PC-9 (cell line): ENCODE data around the gene SIK3. TPM values are rescaled to one million over a fixed set of nuclear protein-coding genes. Genes with fewer than 3 reads are reported as not detected.
A peak's percentile ranks its signal among the peaks of the same experiment; 100 is the strongest.
"Not testable (repeated sequence)": the region's sequence is repeated elsewhere in the genome, so short reads cannot be mapped to it uniquely, and the experiment has no call there.

Source experiments
- BruUV-seq: library from RNA; stranded (reverse); fragments of 400-500 nt; replicated peaks from 2 replicates; lab custom pipeline; 2021; lab: Mats Ljungman, UMichigan
- CTCF ChIA-PET: fragments of 300-600 bp; sonication (Branson Sonifier 250); formaldehyde crosslinking; loops from one replicate; lab custom pipeline; 2022; ENCODE audit warnings: antibody characterized with exemption; lab: Charles Lee
- POLR2A ChIA-PET: fragments of 300-600 bp; sonication (Branson Sonifier 250); formaldehyde crosslinking; loops from one replicate; lab custom pipeline; 2022; ENCODE audit warnings: antibody characterized with exemption; ENCODE audit not compliant: unreplicated experiment; lab: Charles Lee
- DNase-seq, 2 experiments: peaks; one replicate each; pipeline versions ENCODE4 v3.0.0 to v3.0.0-alpha.2; 2015 to 2022; ENCODE audit warnings: mixed read lengths in 1 of 2
- H2AFZ ChIP-seq: fragments of 200-600 bp; sonication (generic); 2 replicates; pipeline ENCODE4 v1.8.1; 2017; ENCODE audit warnings: antibody characterized with exemption
- H3F3A ChIP-seq: fragments of 200-600 bp; sonication (generic); 2 replicates; pipeline ENCODE4 v1.8.1; 2017; ENCODE audit warnings: antibody characterized with exemption, mild to moderate bottlenecking, low read depth; ENCODE audit not compliant: insufficient read depth
- H3K27ac ChIP-seq: fragments of 200-600 bp; sonication (generic); 2 replicates; pipeline ENCODE4 v1.6.1; 2016; ENCODE audit warnings: mixed run types
- H3K27me3 ChIP-seq: fragments of 200-600 bp; sonication (generic); 2 replicates; pipeline ENCODE4 v1.6.1; 2016; ENCODE audit warnings: low read depth, mixed run types; ENCODE audit not compliant: insufficient read depth
- H3K36me3 ChIP-seq: fragments of 200-600 bp; sonication (generic); 2 replicates; pipeline ENCODE4 v1.6.1; 2016; ENCODE audit warnings: low read depth, mixed run types
- H3K4me1 ChIP-seq: fragments of 200-600 bp; sonication (generic); replicated peaks from 2 replicates; pipeline ENCODE4 v1.6.1; 2016; ENCODE audit warnings: mixed run types; ENCODE audit not compliant: insufficient read depth
- H3K4me2 ChIP-seq: fragments of 200-600 bp; sonication (generic); 2 replicates; pipeline ENCODE4 v1.6.1; 2017; ENCODE audit warnings: mixed run types
- H3K4me3 ChIP-seq: fragments of 200-600 bp; sonication (generic); 2 replicates; pipeline ENCODE4 v1.6.1; 2016; ENCODE audit warnings: mixed run types
- H3K79me2 ChIP-seq: fragments of 200-600 bp; sonication (generic); 2 replicates; pipeline ENCODE4 v1.6.1; 2017; ENCODE audit warnings: low read depth, mixed run types
- H3K9me2 ChIP-seq: fragments of 200-600 bp; sonication (generic); 2 replicates; pipeline ENCODE4 v1.8.1; 2017; ENCODE audit warnings: mild to moderate bottlenecking; ENCODE audit not compliant: insufficient read depth
- H3K9me3 ChIP-seq: fragments of 200-600 bp; sonication (generic); 2 replicates; pipeline ENCODE4 v1.8.1; 2016; ENCODE audit warnings: low read depth; ENCODE audit not compliant: insufficient read depth
- H4K20me1 ChIP-seq: fragments of 200-600 bp; sonication (generic); 2 replicates; pipeline ENCODE4 v1.8.1; 2017; ENCODE audit not compliant: insufficient read depth
- CTCF ChIP-seq: fragments of 200-600 bp; sonication (generic); conservative IDR thresholded peaks from 2 replicates; pipeline ENCODE4 v1.6.1; 2017; ENCODE audit warnings: mixed run types, antibody characterized with exemption, mild to moderate bottlenecking, moderate library complexity
- EZH2 ChIP-seq: fragments of 200-600 bp; sonication (generic); IDR thresholded peaks from 2 replicates; pipeline ENCODE4 v1.8.0; 2017; ENCODE audit warnings: antibody characterized with exemption, low read depth
- intact Hi-C: fragments of 100-400 bp; cut with micrococcal nuclease; formaldehyde crosslinking; loops from one replicate; pipeline ENCODE4 v1.10.0; 2022; ENCODE audit not compliant: unreplicated experiment
- total RNA-seq: library from RNA; stranded (reverse); gene quantifications from 2 replicates; pipeline ENCODE4 v1.2.3, GENCODE V29; 2021

SIK3 gene
- total RNA-seq, 1 experiment from 2014 or later: 30.2 TPM

- intact Hi-C loops: no loop called here
- Histone ChIP-seq H3K9me3 (no peaks in the 10 kb centered on the region), H3K27ac (no peak overlapping the region), H3K4me2 (no peak overlapping the region), H2AFZ (no peak overlapping the region), H3F3A (no peaks in the 10 kb centered on the region), H3K4me3 (no peak overlapping the region), H3K9me2 (no peaks in the 10 kb centered on the region), H3K79me2 (no peaks in the 10 kb centered on the region), H4K20me1 (no peaks in the 10 kb centered on the region), H3K4me1 (0 out of 2 replicates have a peak, but pooled peaks cover 4% of the 10 kb centered on the region), H3K27me3 (no peaks in the 10 kb centered on the region), H3K36me3 (no peaks in the 10 kb centered on the region)
- no TSS peak for BruUV-seq
- no peak for DNase-seq
- CTCF ChIA-PET: no interaction called here
- POLR2A ChIA-PET: no interaction called here
- TF ChIP-seq EZH2: no peak
- no peak for TF ChIP-seq CTCF
These were observed 294.2 kb downstream of the SIK3 start for GRCh38 chr11:116804001-116804400.

- H3K4me2 ChIP-seq, H3K9me2 ChIP-seq, intact Hi-C loops, H3K27me3 ChIP-seq, H3K36me3 ChIP-seq, H3K79me2 ChIP-seq, H3F3A ChIP-seq, DNase-seq, H4K20me1 ChIP-seq, H2AFZ ChIP-seq, BruUV-seq, H3K9me3 ChIP-seq, H3K4me3 ChIP-seq, H3K4me1 ChIP-seq, H3K27ac ChIP-seq: not testable (repeated sequence)
- ChIA-PET POLR2A (interaction anchor here (0.6 kb wide), 1 partner anchor 251 kb away, joined by 3 read pairs; no protein-coding TSS in a partner anchor), CTCF (interaction anchor here (0.7 kb wide), 1 partner anchor 40 kb away, joined by 6 read pairs; no protein-coding TSS in a partner anchor)
These were observed 296.6 kb downstream of the SIK3 start for GRCh38 chr11:116801662-116802061.

GRCh38 chr11:116800610-116801009 is 297.6 kb downstream of the SIK3 start:
- POLR2A ChIA-PET: no interaction called here

More at GRCh38 chr11:116800610-116801009, 297.6 kb downstream of the SIK3 start:
- BruUV-seq: no TSS peak
- no peaks in the 10 kb centered on the region for H3F3A ChIP-seq
- DNase-seq: no peak
- intact Hi-C loops: no loop called here
- H3K27ac ChIP-seq: no peak overlapping the region
- H3K27me3 ChIP-seq: no peaks in the 10 kb centered on the region
- no peaks in the 10 kb centered on the region for H3K9me2 ChIP-seq
- H3K36me3 ChIP-seq: no peaks in the 10 kb centered on the region
- no peaks in the 10 kb centered on the region for H3K79me2 ChIP-seq
- TF ChIP-seq CTCF (no peak), EZH2 (no peak)
- peak overlapping the region; percentile 26 for H2AFZ ChIP-seq
- no peak overlapping the region for H3K4me3 ChIP-seq
- CTCF ChIA-PET: no interaction called here
- no peaks in the 10 kb centered on the region for H4K20me1 ChIP-seq
- H3K9me3 ChIP-seq: no peaks in the 10 kb centered on the region
- no peak overlapping the region for H3K4me2 ChIP-seq
- H3K4me1 ChIP-seq: 0 out of 2 replicates have a peak, but pooled peaks cover 4% of the 10 kb centered on the region
